HG03342 (cell line): ENCODE measurements around the gene PARP8.

Experiments
- ATAC-seq: cut with Tn5 transposase; IDR thresholded peaks from one replicate; pipeline ENCODE4 v1.9.1; 2021; ENCODE audit warnings: mild to moderate bottlenecking, moderate library complexity; ENCODE audit not compliant: unreplicated experiment

Gene PARP8

DNA sequence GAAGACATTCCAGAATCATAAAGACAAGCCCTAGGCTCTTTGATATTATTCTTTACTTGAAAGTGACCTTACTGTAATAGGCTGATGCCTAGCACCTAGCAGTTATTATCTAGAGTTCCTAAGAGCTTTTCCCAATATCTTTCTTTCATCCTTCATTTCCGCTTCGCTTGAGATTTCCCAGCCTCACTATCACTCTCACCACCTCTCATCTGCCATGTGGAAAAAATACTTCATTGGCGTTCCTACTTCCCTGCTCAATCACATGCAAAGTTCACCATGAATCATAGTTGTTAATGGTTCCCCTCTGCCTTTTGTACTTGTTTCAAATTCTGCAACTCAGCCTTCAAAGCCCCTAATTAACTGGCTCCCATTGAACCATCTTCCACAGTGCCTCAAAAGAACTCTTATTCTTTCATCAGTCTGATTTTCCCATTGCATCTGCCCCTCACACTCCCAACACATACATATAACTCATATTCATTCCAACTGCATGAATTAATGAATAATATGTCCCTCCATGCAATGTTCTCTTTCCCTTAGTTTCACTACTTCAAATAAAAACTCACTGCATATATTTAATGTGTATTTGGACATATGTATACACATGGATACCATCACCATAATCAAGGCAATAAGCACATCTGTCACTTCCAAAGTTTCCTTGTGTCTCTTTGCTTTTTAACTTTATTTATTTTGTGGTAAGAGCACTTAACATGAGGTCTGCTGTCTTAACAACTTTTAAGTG lies 221.6 kb downstream of the PARP8 start:
- ATAC-seq = no peak

- ATAC-seq = no peak
Measured at GRCh38 chr5:50888751-50889150, 222.3 kb downstream of the PARP8 start.

DNA sequence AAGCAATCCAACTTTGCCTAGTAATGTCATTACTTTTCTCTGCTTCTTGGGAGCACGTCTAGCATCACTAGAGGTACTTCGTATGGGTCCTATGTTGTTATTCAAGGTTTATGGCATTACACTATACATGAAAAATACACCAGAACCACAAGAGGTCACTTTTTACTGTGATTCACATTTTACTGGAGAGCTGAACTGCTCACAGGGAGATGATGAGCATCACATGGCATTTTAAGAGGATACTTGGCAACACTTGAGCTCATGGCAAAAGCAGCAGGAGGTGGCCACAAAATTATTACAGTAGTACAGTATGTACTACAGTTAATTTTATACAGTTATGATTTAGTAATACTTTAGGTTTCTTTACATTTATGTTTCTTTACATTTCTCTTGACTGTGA lies 223.4 kb downstream of the PARP8 start:
- ATAC-seq = no peak
